ENCODE data around the gene TMEM17. TPM values are rescaled to one million over a fixed set of nuclear protein-coding genes. Genes with fewer than 3 reads are reported as not detected.

TMEM17 gene
- total and polyA plus RNA-seq, 2 donors (not counting 3 experiments of a cell fraction or from before 2014, with no cell fraction given): 0.91 to 2.0 TPM

DNA sequence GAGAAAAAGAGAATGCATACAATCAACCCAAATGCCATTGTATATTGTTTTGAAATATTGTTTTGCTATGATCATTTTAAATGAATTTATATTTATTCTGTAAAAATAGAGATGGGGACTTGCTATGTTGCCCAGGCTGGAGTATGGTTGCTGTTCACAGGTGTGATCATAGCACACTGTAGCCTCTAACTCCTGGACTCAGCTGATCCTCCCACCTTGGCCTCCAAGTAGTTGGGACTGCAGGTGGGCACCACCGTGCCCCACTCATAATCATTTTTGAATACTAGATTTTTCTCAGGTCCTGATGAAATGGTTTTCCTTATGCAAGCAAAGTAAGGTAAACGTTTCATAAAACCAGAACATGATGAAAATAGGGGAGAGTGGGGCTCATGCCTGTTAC lies 46.3 kb downstream of the TMEM17 start:
- intact Hi-C loops (cut with micrococcal nuclease) (loop anchor here (5.0 to 10.0 kb wide), 3 partner anchors 563 to 1028 kb away; no protein-coding TSS in a partner anchor), dilution Hi-C loops (cut with MboI; ENCODE audit: extremely low pct_ligation_motif_present, low sequenced_read_pairs) (no loop called here)
- H3K9ac ChIP-seq (replicated peaks; ENCODE audit: extremely low read depth, insufficient read depth, low read length): no peak overlapping the region
- BruUV-seq (replicated peaks): no TSS peak
- H3K4me3 ChIP-seq (replicated peaks in 1 of 3; ENCODE audit: insufficient read depth in 1 of 3, low read depth in 1 of 3, low read length in 3 of 3): no peak overlapping the region
- H3K79me2 ChIP-seq (ENCODE audit: control insufficient read depth, insufficient read depth, low read length): no peaks in the 10 kb centered on the region
- peaks cover 5% of the 10 kb centered on the region for H3K4me1 ChIP-seq (ENCODE audit: control insufficient read depth, extremely low read depth, insufficient read depth, low read length)
- ChIA-PET CTCF (interaction anchor here (1.0 to 9.0 kb wide), 3 partner anchors 11 to 466 kb away, joined by 3 to 306 read pairs (median 3); no protein-coding TSS in a partner anchor), POLR2A (no interaction called here)
- no peaks in the 10 kb centered on the region for H3K9me1 ChIP-seq (replicated peaks; ENCODE audit: control insufficient read depth, extremely low read depth, insufficient read depth, low read length)
- H3K36me3 ChIP-seq (ENCODE audit: control insufficient read depth in 2 of 2, extremely low read depth in 1 of 2, insufficient read depth in 2 of 2, low read length in 2 of 2): no peaks in the 10 kb centered on the region
- TF ChIP-seq CTCF (IDR thresholded peaks at IDR 0.05; ENCODE audit: extremely low read depth in 1 of 2, insufficient read depth in 1 of 2, low read depth in 1 of 2, low read length in 2 of 2): no peak
- no peak overlapping the region for H3K27ac ChIP-seq (ENCODE audit: insufficient read depth, low read depth, low read length)
- no peak overlapping the region for H2AFZ ChIP-seq (ENCODE audit: low read depth, low read length)
- FAIRE-seq: no peak
- no peaks in the 10 kb centered on the region for H3K9me3 ChIP-seq (replicated peaks; ENCODE audit: control insufficient read depth, insufficient read depth, low read length)
- H3K27me3 ChIP-seq (ENCODE audit: control insufficient read depth in 2 of 2, insufficient read depth in 2 of 2, low read length in 2 of 2): no peaks in the 10 kb centered on the region
- no peak overlapping the region for H3K4me2 ChIP-seq (ENCODE audit: insufficient read depth, low read length)
- H4K20me1 ChIP-seq (replicated peaks; ENCODE audit: control insufficient read depth, extremely low read depth, insufficient read depth, low read length): no peaks in the 10 kb centered on the region
- no peak for DNase-seq (ENCODE audit: low read depth, low spot score)

DNA sequence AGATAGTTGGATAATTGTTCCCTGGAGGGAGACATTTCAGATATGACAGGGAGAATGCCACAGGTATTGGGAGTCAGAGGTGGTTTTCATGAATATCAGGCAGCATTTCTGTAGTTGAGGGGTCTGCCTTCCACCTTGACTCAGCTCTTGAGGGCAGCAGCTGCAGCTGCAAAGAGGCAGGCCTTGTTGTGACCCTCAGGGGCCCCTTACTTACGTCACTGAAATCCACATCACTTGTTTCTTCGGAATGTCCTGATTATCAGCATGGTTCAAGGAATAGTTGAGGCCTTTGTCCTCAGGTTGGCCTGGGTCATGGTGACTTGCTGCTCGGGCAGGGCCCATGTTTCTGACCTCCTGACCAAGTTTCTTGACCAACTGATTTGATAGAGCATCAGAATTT lies 46.9 kb downstream of the TMEM17 start:
- Histone ChIP-seq H4K20me1 (replicated peaks; ENCODE audit: control insufficient read depth, extremely low read depth, insufficient read depth, low read length) (no peaks in the 10 kb centered on the region), H3K27ac (ENCODE audit: insufficient read depth, low read depth, low read length) (no peak overlapping the region), H2AFZ (ENCODE audit: low read depth, low read length) (no peak overlapping the region), H3K9me3 (replicated peaks; ENCODE audit: control insufficient read depth, insufficient read depth, low read length) (no peaks in the 10 kb centered on the region), H3K4me1 (ENCODE audit: control insufficient read depth, extremely low read depth, insufficient read depth, low read length) (peaks cover 5% of the 10 kb centered on the region), H3K36me3 (ENCODE audit: control insufficient read depth in 2 of 2, extremely low read depth in 1 of 2, insufficient read depth in 2 of 2, low read length in 2 of 2) (no peaks in the 10 kb centered on the region), H3K27me3 (ENCODE audit: control insufficient read depth in 2 of 2, insufficient read depth in 2 of 2, low read length in 2 of 2) (no peaks in the 10 kb centered on the region), H3K4me2 (ENCODE audit: insufficient read depth, low read length) (no peak overlapping the region), H3K4me3 (replicated peaks in 1 of 3; ENCODE audit: insufficient read depth in 1 of 3, low read depth in 1 of 3, low read length in 3 of 3) (no peak overlapping the region), H3K79me2 (ENCODE audit: control insufficient read depth, insufficient read depth, low read length) (no peaks in the 10 kb centered on the region), H3K9me1 (replicated peaks; ENCODE audit: control insufficient read depth, extremely low read depth, insufficient read depth, low read length) (no peaks in the 10 kb centered on the region), H3K9ac (replicated peaks; ENCODE audit: extremely low read depth, insufficient read depth, low read length) (no peak overlapping the region)
- TF ChIP-seq, protein P1, sequence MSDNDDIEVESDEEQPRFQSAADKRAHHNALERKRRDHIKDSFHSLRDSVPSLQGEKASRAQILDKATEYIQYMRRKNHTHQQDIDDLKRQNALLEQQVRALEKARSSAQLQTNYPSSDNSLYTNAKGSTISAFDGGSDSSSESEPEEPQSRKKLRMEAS (IDR thresholded peaks at IDR 0.05; ENCODE audit: insufficient read depth, insufficient read length): no peak
- intact Hi-C loops (cut with micrococcal nuclease) (loop anchor here (5.0 to 10.0 kb wide), 3 partner anchors 563 to 1028 kb away; no protein-coding TSS in a partner anchor), dilution Hi-C loops (cut with MboI; ENCODE audit: extremely low pct_ligation_motif_present, low sequenced_read_pairs) (no loop called here)
- ChIA-PET CTCF (interaction anchor here (1.0 to 9.0 kb wide), 3 partner anchors 19 to 466 kb away, joined by 3 to 306 read pairs (median 16); no protein-coding TSS in a partner anchor), POLR2A (no interaction called here)
- FAIRE-seq (no peak), DNase-seq (ENCODE audit: low read depth, low spot score) (no peak)
- BruUV-seq (replicated peaks): no TSS peak
